Measurements from ENCODE around the gene XAGE1B.
"Not testable (repeated sequence)": the region's sequence is repeated elsewhere in the genome, so short reads cannot be mapped to it uniquely, and the experiment has no call there.

- not testable (repeated sequence) for TF ChIP-seq CTCF (IDR thresholded peaks at IDR 0.05; ENCODE audit: low read depth, low read length, missing input control); REST (IDR thresholded peaks at IDR 0.05); YY1 (IDR thresholded peaks at IDR 0.05); ATF3 (IDR thresholded peaks at IDR 0.05); FOXA2 (IDR thresholded peaks at IDR 0.05); EGR1 (IDR thresholded peaks at IDR 0.05; ENCODE audit: low read depth in 2 of 2); RXRA (IDR thresholded peaks at IDR 0.05); RAD21 (IDR thresholded peaks at IDR 0.05); MAX (IDR thresholded peaks at IDR 0.05); GABPA (IDR thresholded peaks at IDR 0.05 in 1 of 2, conservative IDR thresholded peaks at IDR 0.05 in 1 of 2); SP1 (IDR thresholded peaks at IDR 0.05); TAF1 (conservative IDR thresholded peaks at IDR 0.05); FOXA1 (IDR thresholded peaks at IDR 0.05)
Observed at GRCh38 chrX:52501362-52501761, 15.5 kb downstream of the XAGE1B start.
